ENCODE data around the gene MEG3. TPM values are rescaled to one million over a fixed set of nuclear protein-coding genes. Genes with fewer than 3 reads are reported as not detected.

The MEG3 gene
- total and polyA plus RNA-seq, 2 of the 4 experiments (the other 2 are of a cell fraction) = 31.5 to 556 TPM

GRCh38 chr14:100868621-100869370 lies 42.9 kb downstream of the MEG3 start:
- no peak overlapping the region for H2BK15ac ChIP-seq (ENCODE audit: low read depth, low read length)
- no peak overlapping the region for H4K91ac ChIP-seq (ENCODE audit: insufficient read depth, low read depth, low read length)
- ATAC-seq (ENCODE audit: low read depth) = no peak
- no peak overlapping the region for H2AK5ac ChIP-seq (ENCODE audit: low read depth, low read length)
- H3K23ac ChIP-seq (ENCODE audit: low read depth, low read length) = no peak overlapping the region
- in situ Hi-C loops (cut with MboI; ENCODE audit: low sequenced_read_pairs) (no loop called here), dilution Hi-C loops (cut with HindIII; ENCODE audit: low sequenced_read_pairs, unreplicated experiment) (no loop called here), intact Hi-C loops (cut with micrococcal nuclease) (no loop called here)
- no peak overlapping the region for H4K5ac ChIP-seq (ENCODE audit: low read depth, low read length)
- no peak overlapping the region for H3K4me2 ChIP-seq (ENCODE audit: low read depth, low read length)
- DNase-seq = no peak
- ChIA-PET CTCF (no interaction called here), POLR2A (ENCODE audit: unreplicated experiment) (no interaction called here)
- H3K14ac ChIP-seq (replicated peaks; ENCODE audit: low read depth, low read length) = no peak overlapping the region
- H3K4ac ChIP-seq (ENCODE audit: low read depth, low read length) = no peak overlapping the region
- no peak overlapping the region for H2BK20ac ChIP-seq (ENCODE audit: low read depth, low read length)
- no peak overlapping the region for H2AFZ ChIP-seq (replicated peaks; ENCODE audit: low read length, poor library complexity)
- no peak overlapping the region for H3K4me3 ChIP-seq (ENCODE audit: insufficient read depth, low read depth, low read length)
- no peak overlapping the region for H3K18ac ChIP-seq (ENCODE audit: low read depth, low read length)
- no peak overlapping the region for H4K8ac ChIP-seq (ENCODE audit: low read depth in 2 of 2, low read length in 2 of 2)
- H3K9me3 ChIP-seq (ENCODE audit: control insufficient read depth, insufficient read depth, low read length) = no peaks in the 10 kb centered on the region
- no peak overlapping the region for H3K9ac ChIP-seq (ENCODE audit: low read depth, low read length)
- no peaks in the 10 kb centered on the region; the same call in none of the 2 replicates for H3K4me1 ChIP-seq (ENCODE audit: control insufficient read depth, insufficient read depth, low read length)
- WGBS, 2 experiments (ENCODE audit: extremely low coverage in 2 of 2, insufficient read length in 1 of 2) = 88% methylated on average over 4 of the region's 24 CpGs; no CpG with 5 or more reads in 1 of the 2 experiments
- H3K36me3 ChIP-seq (ENCODE audit: control insufficient read depth, insufficient read depth, low read length) = peaks cover 38% of the 10 kb centered on the region
- H2AK9ac ChIP-seq (replicated peaks; ENCODE audit: low read depth, low read length, poor library complexity) = peak overlapping the region; percentile 42
- H2BK120ac ChIP-seq (ENCODE audit: low read depth, low read length) = no peak overlapping the region
- no peak overlapping the region for H3K27ac ChIP-seq (ENCODE audit: insufficient read depth, low read length)
- peaks cover 5% of the 10 kb centered on the region; the same call in 1 of the 2 replicates for H3K9me1 ChIP-seq (ENCODE audit: insufficient read depth, low read length)
- H3K27me3 ChIP-seq (ENCODE audit: control insufficient read depth, insufficient read depth, low read length) = no peaks in the 10 kb centered on the region
- no peak overlapping the region for H3K56ac ChIP-seq (ENCODE audit: extremely low read depth, insufficient read depth, low read length)
- no peak overlapping the region for H2BK5ac ChIP-seq (ENCODE audit: low read depth, low read length, poor library complexity, severe bottlenecking)
- no peak for TF ChIP-seq FOS (IDR thresholded peaks at IDR 0.05; ENCODE audit: low read depth, low read length)
- no peak for TF ChIP-seq MXI1 (IDR thresholded peaks at IDR 0.05; ENCODE audit: borderline replicate concordance, low read depth, low read length)
- TF ChIP-seq, protein P1, sequence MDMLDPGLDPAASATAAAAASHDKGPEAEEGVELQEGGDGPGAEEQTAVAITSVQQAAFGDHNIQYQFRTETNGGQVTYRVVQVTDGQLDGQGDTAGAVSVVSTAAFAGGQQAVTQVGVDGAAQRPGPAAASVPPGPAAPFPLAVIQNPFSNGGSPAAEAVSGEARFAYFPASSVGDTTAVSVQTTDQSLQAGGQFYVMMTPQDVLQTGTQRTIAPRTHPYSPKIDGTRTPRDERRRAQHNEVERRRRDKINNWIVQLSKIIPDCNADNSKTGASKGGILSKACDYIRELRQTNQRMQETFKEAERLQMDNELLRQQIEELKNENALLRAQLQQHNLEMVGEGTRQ (IDR thresholded peaks at IDR 0.05; ENCODE audit: low read depth, low read length) = no peak
- no peak for TF ChIP-seq MAZ (IDR thresholded peaks at IDR 0.05; ENCODE audit: borderline replicate concordance, low read depth, low read length)
- no peak for TF ChIP-seq BHLHE40 (IDR thresholded peaks at IDR 0.05; ENCODE audit: low read depth, low read length)
- TF ChIP-seq NFE2L2 (IDR thresholded peaks at IDR 0.05; ENCODE audit: low read depth, low read length) = no peak
- H4K20me1 ChIP-seq (ENCODE audit: insufficient read depth, low read length) = peaks cover 80% of the 10 kb centered on the region
- BruUV-seq (replicated peaks) = no TSS peak
- peaks cover 5 to 62% of the 10 kb centered on the region in 2 experiments for H3K79me1 ChIP-seq (ENCODE audit: low read depth in 1 of 2, low read length in 2 of 2)
